GM12875 (cell line): ENCODE measurements around the gene UQCRQ.

Source experiments
- H3K4me3 ChIP-seq: one replicate; pipeline ENCODE4 v1.5.1; 2011; ENCODE audit warnings: low read depth, low read length, control low read depth
- TF ChIP-seq, protein P1 (sequence below): IDR thresholded peaks from 2 replicates; pipeline ENCODE4 v1.5.1; 2011; ENCODE audit warnings: low read depth, mild to moderate bottlenecking, control low read depth, inconsistent platforms, low read length, moderate library complexity, borderline replicate concordance; ENCODE audit not compliant: insufficient read depth

The UQCRQ gene

DNA sequence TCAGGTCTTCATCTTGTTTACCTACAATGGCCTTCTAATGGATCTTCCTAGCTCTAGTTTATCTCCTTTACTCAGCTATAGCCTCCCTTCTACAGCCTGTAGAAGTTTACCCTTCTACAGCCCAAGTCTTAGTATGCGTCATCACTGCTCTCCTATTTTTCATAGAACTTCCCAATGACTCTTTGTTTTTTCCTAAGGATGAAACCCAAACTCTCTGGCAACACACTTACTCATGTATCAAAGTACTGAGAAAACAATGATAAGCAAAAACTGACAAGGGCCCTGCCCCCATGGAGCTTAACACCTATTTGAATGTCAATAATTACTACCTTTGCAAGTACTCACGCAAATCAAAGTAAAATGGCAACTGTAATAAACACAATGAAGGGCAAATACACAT lies 40.7 kb downstream of the UQCRQ start:
- H3K4me3 ChIP-seq: no peak overlapping the region
- TF ChIP-seq, protein P1, sequence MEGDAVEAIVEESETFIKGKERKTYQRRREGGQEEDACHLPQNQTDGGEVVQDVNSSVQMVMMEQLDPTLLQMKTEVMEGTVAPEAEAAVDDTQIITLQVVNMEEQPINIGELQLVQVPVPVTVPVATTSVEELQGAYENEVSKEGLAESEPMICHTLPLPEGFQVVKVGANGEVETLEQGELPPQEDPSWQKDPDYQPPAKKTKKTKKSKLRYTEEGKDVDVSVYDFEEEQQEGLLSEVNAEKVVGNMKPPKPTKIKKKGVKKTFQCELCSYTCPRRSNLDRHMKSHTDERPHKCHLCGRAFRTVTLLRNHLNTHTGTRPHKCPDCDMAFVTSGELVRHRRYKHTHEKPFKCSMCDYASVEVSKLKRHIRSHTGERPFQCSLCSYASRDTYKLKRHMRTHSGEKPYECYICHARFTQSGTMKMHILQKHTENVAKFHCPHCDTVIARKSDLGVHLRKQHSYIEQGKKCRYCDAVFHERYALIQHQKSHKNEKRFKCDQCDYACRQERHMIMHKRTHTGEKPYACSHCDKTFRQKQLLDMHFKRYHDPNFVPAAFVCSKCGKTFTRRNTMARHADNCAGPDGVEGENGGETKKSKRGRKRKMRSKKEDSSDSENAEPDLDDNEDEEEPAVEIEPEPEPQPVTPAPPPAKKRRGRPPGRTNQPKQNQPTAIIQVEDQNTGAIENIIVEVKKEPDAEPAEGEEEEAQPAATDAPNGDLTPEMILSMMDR: no peak

DNA sequence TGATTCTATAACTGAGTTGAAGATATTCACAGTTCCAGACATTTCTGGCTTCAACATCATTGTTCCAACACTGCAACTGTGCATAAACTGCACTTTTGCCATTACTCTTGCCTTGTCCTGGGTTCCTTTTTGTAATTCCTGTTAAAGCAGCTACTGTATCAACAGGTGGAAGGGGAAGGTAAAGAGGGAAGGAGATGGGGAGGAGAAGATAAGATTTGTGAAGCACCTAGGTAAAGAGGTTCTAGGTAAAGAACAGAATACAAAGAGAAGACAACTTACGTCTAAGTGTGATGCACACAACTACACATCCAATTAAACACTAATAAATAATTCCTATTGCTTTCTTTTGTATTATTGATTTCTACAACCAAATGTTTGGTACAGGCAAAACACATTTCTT lies 43.3 kb downstream of the UQCRQ start:
- TF ChIP-seq, protein P1: no peak
- no peak overlapping the region for H3K4me3 ChIP-seq

DNA sequence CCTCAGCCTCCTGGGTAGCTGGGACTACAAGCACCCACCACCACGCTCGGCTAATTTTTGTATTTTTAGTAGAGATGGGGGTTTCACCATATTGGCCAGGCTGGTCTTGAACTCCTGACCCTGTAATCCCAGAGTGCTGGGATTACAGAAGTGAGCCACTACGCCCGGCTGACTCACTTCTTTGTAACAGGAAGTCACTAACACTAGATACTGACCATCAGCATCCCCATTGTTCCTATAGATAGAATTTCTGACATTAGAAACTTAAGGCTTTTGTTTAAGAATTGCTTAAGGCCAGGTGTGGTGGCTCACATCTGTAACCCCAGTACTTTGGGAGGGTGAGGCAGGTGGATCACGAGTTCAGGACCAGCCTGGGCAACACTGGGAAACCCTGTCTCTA lies 49.2 kb downstream of the UQCRQ start:
- H3K4me3 ChIP-seq: no peak overlapping the region
- TF ChIP-seq, protein P1: no peak

DNA sequence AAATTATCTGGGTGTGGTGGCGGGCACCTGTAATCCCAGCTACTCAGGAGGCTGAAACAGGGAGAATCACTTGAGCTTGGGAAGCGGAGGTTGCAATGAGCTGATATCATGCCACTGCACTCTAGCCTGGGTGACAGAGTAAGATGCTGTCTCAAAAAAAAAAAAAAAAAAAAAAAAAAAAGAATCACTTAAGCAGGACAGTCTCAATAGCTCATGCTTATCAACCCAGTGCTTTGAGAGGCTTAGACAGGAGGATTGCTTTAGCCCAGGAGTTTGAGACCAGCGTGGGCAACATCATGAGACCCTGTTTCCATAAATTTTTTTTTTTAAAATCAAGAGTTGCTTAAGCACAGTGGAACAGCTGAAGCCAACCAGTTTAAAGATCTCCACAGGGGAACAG lies 49.6 kb downstream of the UQCRQ start:
- TF ChIP-seq, protein P1: no peak
- H3K4me3 ChIP-seq: no peak overlapping the region
